Measurements from ENCODE around the gene CDC7.

- TF ChIP-seq CTCF (IDR thresholded peaks at IDR 0.05) (no peak), POLR2A (IDR thresholded peaks at IDR 0.05; ENCODE audit: low read depth) (no peak), POLR2AphosphoS5 (IDR thresholded peaks at IDR 0.05) (no peak), EP300 (IDR thresholded peaks at IDR 0.05) (no peak)
These were observed 46.2 kb downstream of the CDC7 start for GRCh38 chr1:91546876-91547275.

Measured in esophagus muscularis mucosa (tissue), 4 donors.